ENCODE measurements around the gene BAAT. TPM values are rescaled to one million over a fixed set of nuclear protein-coding genes. Genes with fewer than 3 reads are reported as not detected.
"Not testable (repeated sequence)": the region's sequence is repeated elsewhere in the genome, so short reads cannot be mapped to it uniquely, and the experiment has no call there.

Gene BAAT
- under 1 TPM; 0.13 to 0.56 (median 0.27) TPM for polyA plus RNA-seq (ENCODE audit: insufficient read length in 4 of 4)

- not testable (repeated sequence) for DNase-seq (ENCODE audit: low read depth in 4 of 4, low spot score in 3 of 4)
Observed at GRCh38 chr9:101384873-101385536, at the start of gene BAAT. BAAT (minus strand) TSS chr9:101385006; CDS start chr9:101371404, 13,602 bp downstream.

GRCh38 chr9:101433229-101433628 is 48.4 kb upstream of the BAAT start:
- DNase-seq (ENCODE audit: low read depth in 4 of 4, low spot score in 3 of 4), result no peak

GRCh38 chr9:101432740-101433139 is 47.9 kb upstream of the BAAT start:
- no peak for DNase-seq (ENCODE audit: low read depth in 4 of 4, low spot score in 3 of 4)

- no peak for DNase-seq (ENCODE audit: low read depth in 4 of 4, low spot score in 3 of 4)
Observed at GRCh38 chr9:101432171-101432570, 47.4 kb upstream of the BAAT start.

- DNase-seq (ENCODE audit: low read depth in 4 of 4, low spot score in 3 of 4), result no peak
Observed at GRCh38 chr9:101429736-101430135, 44.9 kb upstream of the BAAT start.

- no peak for DNase-seq (ENCODE audit: low read depth in 4 of 4, low spot score in 3 of 4)
Observed at GRCh38 chr9:101428909-101429308, 44.1 kb upstream of the BAAT start.

- DNase-seq (ENCODE audit: low read depth in 4 of 4, low spot score in 3 of 4), result no peak
Observed at GRCh38 chr9:101427957-101428655, 43.3 kb upstream of the BAAT start.

- DNase-seq (ENCODE audit: low read depth in 4 of 4, low spot score in 3 of 4), result no peak
Observed at GRCh38 chr9:101427358-101427757, 42.6 kb upstream of the BAAT start.

GRCh38 chr9:101421653-101422065 is 36.9 kb upstream of the BAAT start:
- DNase-seq (ENCODE audit: low read depth in 4 of 4, low spot score in 3 of 4), result no peak

GRCh38 chr9:101419863-101420262 is 35.1 kb upstream of the BAAT start:
- no peak for DNase-seq (ENCODE audit: low read depth in 4 of 4, low spot score in 3 of 4)

- no peak for DNase-seq (ENCODE audit: low read depth in 4 of 4, low spot score in 3 of 4)
Observed at GRCh38 chr9:101418518-101419430, 34.0 kb upstream of the BAAT start.

- no peak for DNase-seq (ENCODE audit: low read depth in 4 of 4, low spot score in 3 of 4)
Observed at GRCh38 chr9:101417977-101418376, 33.2 kb upstream of the BAAT start.

- DNase-seq (ENCODE audit: low read depth in 4 of 4, low spot score in 3 of 4), result no peak
Observed at GRCh38 chr9:101417389-101417788, 32.6 kb upstream of the BAAT start.

GRCh38 chr9:101415578-101415977 is 30.8 kb upstream of the BAAT start:
- no peak for DNase-seq (ENCODE audit: low read depth in 4 of 4, low spot score in 3 of 4)

GRCh38 chr9:101414839-101415238 is 30.0 kb upstream of the BAAT start:
- DNase-seq (ENCODE audit: low read depth in 4 of 4, low spot score in 3 of 4), result no peak

- DNase-seq (ENCODE audit: low read depth in 4 of 4, low spot score in 3 of 4), result no peak
Observed at GRCh38 chr9:101409079-101409477, 24.3 kb upstream of the BAAT start.

GRCh38 chr9:101408374-101409078 is 23.7 kb upstream of the BAAT start:
- no peak for DNase-seq (ENCODE audit: low read depth in 4 of 4, low spot score in 3 of 4)

- DNase-seq (ENCODE audit: low read depth in 4 of 4, low spot score in 3 of 4), result no peak
Observed at GRCh38 chr9:101403516-101404285, 18.9 kb upstream of the BAAT start.

- DNase-seq (ENCODE audit: low read depth in 4 of 4, low spot score in 3 of 4), result no peak
Observed at GRCh38 chr9:101400120-101400519, 15.3 kb upstream of the BAAT start.

GRCh38 chr9:101399643-101399970 is 14.8 kb upstream of the BAAT start:
- DNase-seq (ENCODE audit: low read depth in 4 of 4, low spot score in 3 of 4), result no peak

All from right renal pelvis (tissue), 4 donors.